Liver (tissue), 3 donors: ENCODE data around the gene CCDC61.

ENCODE experiments used
- EGR1 ChIP-seq, 2 donors: IDR thresholded peaks; 2 replicates each; pipeline ENCODE4 v1.6.1; 2016 to 2018; ENCODE audit warnings: antibody characterized with exemption in 2 of 2, low read depth in 2 of 2
- GABPA ChIP-seq, 2 donors: IDR thresholded peaks in 1 of 2; conservative IDR thresholded peaks in 1 of 2; 2 replicates each; pipeline ENCODE4 v1.6.1; 2016; ENCODE audit warnings: antibody characterized with exemption in 2 of 2, mild to moderate bottlenecking in 1 of 2, moderate library complexity in 1 of 2
- JUND ChIP-seq, 2 donors: IDR thresholded peaks; 2 replicates each; pipeline ENCODE4 v1.6.1; 2016; ENCODE audit warnings: antibody characterized with exemption in 2 of 2
- RAD21 ChIP-seq, 2 donors: IDR thresholded peaks; 2 replicates each; pipeline ENCODE4 v1.6.1; 2016; ENCODE audit warnings: antibody characterized with exemption in 2 of 2, mild to moderate bottlenecking in 2 of 2
- RXRA ChIP-seq, 2 donors: IDR thresholded peaks; 2 replicates each; pipeline ENCODE4 v1.6.1; 2017 to 2018; ENCODE audit warnings: antibody characterized with exemption in 2 of 2, mild to moderate bottlenecking in 1 of 2
- SP1 ChIP-seq: IDR thresholded peaks from 2 replicates; pipeline ENCODE4 v1.6.1; 2018; ENCODE audit warnings: antibody characterized with exemption, mild to moderate bottlenecking
- TAF1 ChIP-seq: conservative IDR thresholded peaks from 2 replicates; pipeline ENCODE4 v1.6.1; 2016; ENCODE audit warnings: antibody characterized with exemption, mild to moderate bottlenecking
- YY1 ChIP-seq: IDR thresholded peaks from 2 replicates; pipeline ENCODE4 v1.6.1; 2016; ENCODE audit warnings: antibody characterized with exemption, mild to moderate bottlenecking
- TF ChIP-seq, protein P1 (sequence below): fragments of 150-350 bp; IDR thresholded peaks from 2 replicates; pipeline ENCODE4 v1.5.1; 2017; ENCODE audit warnings: improper control_type of control experiment, low read depth, low read length; ENCODE audit not compliant: missing input control
- TF ChIP-seq, protein P2 (sequence below): IDR thresholded peaks from 2 replicates; pipeline ENCODE4 v1.6.1; 2016; ENCODE audit warnings: antibody characterized with exemption
- donor health status: healthy.
- donor health status: healthy.

DNA sequence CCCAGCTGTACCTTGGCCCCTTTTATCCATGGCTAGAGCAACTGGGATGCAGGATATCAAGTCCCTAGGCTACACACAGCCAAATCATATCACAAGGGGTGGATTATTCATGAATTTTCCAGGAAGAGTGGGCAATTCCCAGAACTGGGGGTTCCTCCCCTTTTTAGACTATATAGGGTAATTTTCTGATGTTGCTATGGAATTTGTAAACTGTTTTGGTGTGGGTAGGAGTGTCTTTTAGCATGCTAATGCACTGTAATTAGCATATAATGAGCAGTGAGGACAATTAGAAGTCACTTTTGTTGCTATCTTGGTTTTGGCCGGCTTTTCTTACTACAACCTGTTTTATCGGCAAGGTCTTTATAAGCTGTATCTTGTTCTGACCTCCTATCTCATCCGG lies 63.5 kb downstream of the CCDC61 start:
- TF ChIP-seq GABPA (IDR thresholded peaks at IDR 0.05 in 1 of 2, conservative IDR thresholded peaks at IDR 0.05 in 1 of 2) (no peak), RAD21 (IDR thresholded peaks at IDR 0.05) (no peak), RXRA (IDR thresholded peaks at IDR 0.05) (no peak), EGR1 (IDR thresholded peaks at IDR 0.05; ENCODE audit: low read depth in 2 of 2) (no peak), TAF1 (no peak), JUND (IDR thresholded peaks at IDR 0.05) (no peak), YY1 (no peak), SP1 (no peak)
- TF ChIP-seq, protein P1, sequence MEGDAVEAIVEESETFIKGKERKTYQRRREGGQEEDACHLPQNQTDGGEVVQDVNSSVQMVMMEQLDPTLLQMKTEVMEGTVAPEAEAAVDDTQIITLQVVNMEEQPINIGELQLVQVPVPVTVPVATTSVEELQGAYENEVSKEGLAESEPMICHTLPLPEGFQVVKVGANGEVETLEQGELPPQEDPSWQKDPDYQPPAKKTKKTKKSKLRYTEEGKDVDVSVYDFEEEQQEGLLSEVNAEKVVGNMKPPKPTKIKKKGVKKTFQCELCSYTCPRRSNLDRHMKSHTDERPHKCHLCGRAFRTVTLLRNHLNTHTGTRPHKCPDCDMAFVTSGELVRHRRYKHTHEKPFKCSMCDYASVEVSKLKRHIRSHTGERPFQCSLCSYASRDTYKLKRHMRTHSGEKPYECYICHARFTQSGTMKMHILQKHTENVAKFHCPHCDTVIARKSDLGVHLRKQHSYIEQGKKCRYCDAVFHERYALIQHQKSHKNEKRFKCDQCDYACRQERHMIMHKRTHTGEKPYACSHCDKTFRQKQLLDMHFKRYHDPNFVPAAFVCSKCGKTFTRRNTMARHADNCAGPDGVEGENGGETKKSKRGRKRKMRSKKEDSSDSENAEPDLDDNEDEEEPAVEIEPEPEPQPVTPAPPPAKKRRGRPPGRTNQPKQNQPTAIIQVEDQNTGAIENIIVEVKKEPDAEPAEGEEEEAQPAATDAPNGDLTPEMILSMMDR, result no peak
- TF ChIP-seq, protein P2, sequence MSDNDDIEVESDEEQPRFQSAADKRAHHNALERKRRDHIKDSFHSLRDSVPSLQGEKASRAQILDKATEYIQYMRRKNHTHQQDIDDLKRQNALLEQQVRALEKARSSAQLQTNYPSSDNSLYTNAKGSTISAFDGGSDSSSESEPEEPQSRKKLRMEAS, result no peak
